Activated CD8-positive, alpha-beta memory T cell treated with anti-CD3 and anti-CD28 coated beads for 4 hours (primary cell): ENCODE data around the gene OR5P2.
"Not testable (repeated sequence)": the region's sequence is repeated elsewhere in the genome, so short reads cannot be mapped to it uniquely, and the experiment has no call there.

Source experiments
- DNase-seq, 2 donors: peaks; one replicate each; pipeline ENCODE4 v3.0.0-alpha.2; 2020; ENCODE audit warnings: low read depth in 2 of 2

The OR5P2 gene

GRCh38 chr11:7796842-7797241, at the start of gene OR5P2:
OR5P2 (minus strand) TSS chr11:7796942; CDS start chr11:7796942, 0 bp downstream.
- no peak for DNase-seq

GRCh38 chr11:7846003-7846402, 49.3 kb upstream of the OR5P2 start:
- no peak for DNase-seq

GRCh38 chr11:7844986-7845385, 48.2 kb upstream of the OR5P2 start:
- DNase-seq, result no peak

- DNase-seq, result no peak
Observed at GRCh38 chr11:7844521-7844920, 47.8 kb upstream of the OR5P2 start.

- DNase-seq, result no peak
Observed at GRCh38 chr11:7840578-7840977, 43.8 kb upstream of the OR5P2 start.

- no peak for DNase-seq
Observed at GRCh38 chr11:7833527-7833926, 36.8 kb upstream of the OR5P2 start.

- DNase-seq, result no peak
Observed at GRCh38 chr11:7830740-7831139, 34.0 kb upstream of the OR5P2 start, which contains the start of gene OR5P3. OR5P3 (minus strand) TSS chr11:7830840.

- no peak for DNase-seq
Observed at GRCh38 chr11:7826324-7826723, 29.6 kb upstream of the OR5P2 start.

- not testable (repeated sequence) for DNase-seq
Observed at GRCh38 chr11:7820417-7820816, 23.7 kb upstream of the OR5P2 start.

- not testable (repeated sequence) for DNase-seq
Observed at GRCh38 chr11:7814897-7815296, 18.2 kb upstream of the OR5P2 start.

GRCh38 chr11:7810301-7810700, 13.6 kb upstream of the OR5P2 start:
- not testable (repeated sequence) for DNase-seq

GRCh38 chr11:7793233-7793632, 3.5 kb downstream of the OR5P2 start:
- no peak for DNase-seq

- DNase-seq, result no peak
Observed at GRCh38 chr11:7787239-7787638, 9.5 kb downstream of the OR5P2 start.

- no peak for DNase-seq
Observed at GRCh38 chr11:7775689-7776088, 21.1 kb downstream of the OR5P2 start.

- DNase-seq, result not testable (repeated sequence)
Observed at GRCh38 chr11:7764301-7764700, 32.4 kb downstream of the OR5P2 start.

GRCh38 chr11:7759010-7759409, 37.7 kb downstream of the OR5P2 start:
- DNase-seq, result no peak

- no peak for DNase-seq
Observed at GRCh38 chr11:7749456-7749855, 47.3 kb downstream of the OR5P2 start.
